Daoy (cell line): ENCODE data around the gene KRTAP8-1. TPM values are rescaled to one million over a fixed set of nuclear protein-coding genes. Genes with fewer than 3 reads are reported as not detected.
A peak's percentile ranks its signal among the peaks of the same experiment; 100 is the strongest.

Source experiments
- DNase-seq: peaks from one replicate; pipeline ENCODE4 v3.0.0-alpha.2; 2015; ENCODE audit warnings: low read depth
- total RNA-seq: library from RNA; depleted of rRNA; stranded (reverse); fragments of >200 nt; shearing (Covaris generic); gene quantifications from 2 replicates; pipeline ENCODE4 v1.2.3, GENCODE V29; 2014; rRNA removed

Gene KRTAP8-1
- not detected in 2 replicates for total RNA-seq

GRCh38 chr21:30813174-30813573 lies at the start of gene KRTAP8-1:
KRTAP8-1 (minus strand) TSS chr21:30813274; CDS start chr21:30813220, 54 bp downstream.
- DNase-seq: no peak

GRCh38 chr21:30847627-30848500 lies 34.8 kb upstream of the KRTAP8-1 start:
- DNase-seq: no peak

GRCh38 chr21:30842990-30843389 lies 29.9 kb upstream of the KRTAP8-1 start:
- DNase-seq: no peak

GRCh38 chr21:30839304-30839703 lies 26.2 kb upstream of the KRTAP8-1 start:
- peak; percentile 69 for DNase-seq

- DNase-seq: no peak
These were observed 25.5 kb upstream of the KRTAP8-1 start for GRCh38 chr21:30838536-30838935.

- DNase-seq: peak; percentile 15
These were observed 18.2 kb upstream of the KRTAP8-1 start for GRCh38 chr21:30831194-30831765.

- no peak for DNase-seq
These were observed 16.6 kb upstream of the KRTAP8-1 start, which contains the start of gene KRTAP7-1 for GRCh38 chr21:30829659-30830058. KRTAP7-1 (minus strand) TSS chr21:30829759; CDS start chr21:30829698, 61 bp downstream.

GRCh38 chr21:30818837-30819610 lies 6.0 kb upstream of the KRTAP8-1 start:
- no peak for DNase-seq

GRCh38 chr21:30800605-30801004 lies 12.5 kb downstream of the KRTAP8-1 start:
- no peak for DNase-seq

GRCh38 chr21:30793581-30794314 lies 19.3 kb downstream of the KRTAP8-1 start:
- DNase-seq: no peak

GRCh38 chr21:30779249-30779648 lies 33.8 kb downstream of the KRTAP8-1 start:
- DNase-seq: no peak

GRCh38 chr21:30769724-30770431 lies 43.2 kb downstream of the KRTAP8-1 start:
- DNase-seq: peak; percentile 12

Other genes starting within 250 kb of the KRTAP8-1 start
- gene KRTAP22-2, start 222.9 kb downstream of the KRTAP8-1 start, total RNA-seq: not detected in 2 replicates
- gene KRTAP6-3, start 220.8 kb downstream of the KRTAP8-1 start, total RNA-seq: not detected in 2 replicates
- not detected in 2 replicates for gene KRTAP6-2, start 214.4 kb downstream of the KRTAP8-1 start, total RNA-seq
- gene KRTAP22-1, start 212.2 kb downstream of the KRTAP8-1 start, total RNA-seq: not detected in 2 replicates
- not detected in 2 replicates for gene KRTAP6-1, start 199.3 kb downstream of the KRTAP8-1 start, total RNA-seq
- not detected in 2 replicates for gene KRTAP20-1, start 196.8 kb downstream of the KRTAP8-1 start, total RNA-seq
- gene KRTAP20-4, start 192.6 kb downstream of the KRTAP8-1 start, total RNA-seq: not detected in 2 replicates
- gene KRTAP20-2, start 178.1 kb downstream of the KRTAP8-1 start, total RNA-seq: 3.4 TPM in 1 of 2 replicates, not detected in the other
- not detected in 2 replicates for gene KRTAP20-3, start 170.4 kb downstream of the KRTAP8-1 start, total RNA-seq
- gene KRTAP21-3, start 94.5 kb downstream of the KRTAP8-1 start, total RNA-seq: not detected in 2 replicates
- gene KRTAP21-2, start 66.0 kb downstream of the KRTAP8-1 start, total RNA-seq: 13.6 TPM in 1 of 2 replicates, not detected in the other
- not detected in 2 replicates for gene KRTAP21-1, start 57.8 kb downstream of the KRTAP8-1 start, total RNA-seq
- gene KRTAP7-1, start 16.5 kb upstream of the KRTAP8-1 start, total RNA-seq: not detected in 2 replicates
- not detected in 2 replicates for gene KRTAP11-1, start 68.3 kb upstream of the KRTAP8-1 start, total RNA-seq
- not detected in 2 replicates for gene KRTAP19-8, start 225.2 kb upstream of the KRTAP8-1 start, total RNA-seq